Measurements from ENCODE around the gene ADAM19. TPM values are rescaled to one million over a fixed set of nuclear protein-coding genes. Genes with fewer than 3 reads are reported as not detected.

The ADAM19 gene
- polyA plus RNA-seq, 4 donors = 8.3 to 10.3 (median 9.9) TPM

- no peak for DNase-seq (ENCODE audit: low read depth in 4 of 4, low spot score in 2 of 4)
Measured at GRCh38 chr5:157596487-157596886, 20.9 kb upstream of the ADAM19 start.

GRCh38 chr5:157594675-157595459 lies 19.3 kb upstream of the ADAM19 start:
- no peak for DNase-seq (ENCODE audit: low read depth in 4 of 4, low spot score in 2 of 4)

- no peak for DNase-seq (ENCODE audit: low read depth in 4 of 4, low spot score in 2 of 4)
Measured at GRCh38 chr5:157594257-157594656, 18.7 kb upstream of the ADAM19 start.

GRCh38 chr5:157593052-157593757 lies 17.6 kb upstream of the ADAM19 start:
- DNase-seq (ENCODE audit: low read depth in 4 of 4, low spot score in 2 of 4) = no peak

- no peak for DNase-seq (ENCODE audit: low read depth in 4 of 4, low spot score in 2 of 4)
Measured at GRCh38 chr5:157592594-157592993, 17.0 kb upstream of the ADAM19 start.

GRCh38 chr5:157590478-157590877 lies 14.9 kb upstream of the ADAM19 start:
- no peak for DNase-seq (ENCODE audit: low read depth in 4 of 4, low spot score in 2 of 4)

GRCh38 chr5:157584628-157585027 lies 9.1 kb upstream of the ADAM19 start:
- no peak for DNase-seq (ENCODE audit: low read depth in 4 of 4, low spot score in 2 of 4)

GRCh38 chr5:157582731-157583620 lies 7.4 kb upstream of the ADAM19 start:
- DNase-seq (ENCODE audit: low read depth in 4 of 4, low spot score in 2 of 4) = no peak

- no peak for DNase-seq (ENCODE audit: low read depth in 4 of 4, low spot score in 2 of 4)
Measured at GRCh38 chr5:157581901-157582300, 6.3 kb upstream of the ADAM19 start.

GRCh38 chr5:157578079-157578780 lies 2.7 kb upstream of the ADAM19 start:
- DNase-seq (ENCODE audit: low read depth in 4 of 4, low spot score in 2 of 4) = no peak

- no peak for DNase-seq (ENCODE audit: low read depth in 4 of 4, low spot score in 2 of 4)
Measured at GRCh38 chr5:157576678-157577077, 1.1 kb upstream of the ADAM19 start.

- DNase-seq (ENCODE audit: low read depth in 4 of 4, low spot score in 2 of 4) = no peak
Measured at GRCh38 chr5:157574456-157575380, 857 bp downstream of the ADAM19 start.

- no peak for DNase-seq (ENCODE audit: low read depth in 4 of 4, low spot score in 2 of 4)
Measured at GRCh38 chr5:157571357-157571827, 4.2 kb downstream of the ADAM19 start.

GRCh38 chr5:157570531-157571200 lies 4.9 kb downstream of the ADAM19 start:
- DNase-seq (ENCODE audit: low read depth in 4 of 4, low spot score in 2 of 4) = no peak

- DNase-seq (ENCODE audit: low read depth in 4 of 4, low spot score in 2 of 4) = no peak
Measured at GRCh38 chr5:157568720-157569119, 6.9 kb downstream of the ADAM19 start.

- DNase-seq (ENCODE audit: low read depth in 4 of 4, low spot score in 2 of 4) = no peak
Measured at GRCh38 chr5:157568222-157568621, 7.4 kb downstream of the ADAM19 start.

- no peak for DNase-seq (ENCODE audit: low read depth in 4 of 4, low spot score in 2 of 4)
Measured at GRCh38 chr5:157566902-157567489, 8.6 kb downstream of the ADAM19 start.
